Caki2 (cell line): ENCODE results near the gene NRF1. TPM values are rescaled to one million over a fixed set of nuclear protein-coding genes. Genes with fewer than 3 reads are reported as not detected.

Source experiments
- DNase-seq: peaks from one replicate; pipeline ENCODE4 v3.0.0-alpha.2; 2015; ENCODE audit warnings: low read depth
- in situ Hi-C: cut with HindIII; loops from 2 replicates; pipeline ENCODE4 v1.10.0; 2016; ENCODE audit warnings: low sequenced_read_pairs, low pct_unique_long_range_greater_than_20kb, mixed read lengths
- total RNA-seq: library from RNA; depleted of rRNA; stranded (reverse); fragments of >200 nt; shearing (Covaris generic); gene quantifications from 2 replicates; pipeline ENCODE4 v1.2.3, GENCODE V29; 2014; ENCODE audit warnings: low replicate concordance; rRNA removed

NRF1 gene
- total RNA-seq, 1 experiment from 2014 or later, result 10.1 TPM

- in situ Hi-C loops, result no loop called here
- DNase-seq, result no peak
Observed at GRCh38 chr7:129798616-129799349, 187.3 kb downstream of the NRF1 start.

GRCh38 chr7:129799350-129799955 lies 187.9 kb downstream of the NRF1 start:
- in situ Hi-C loops, result no loop called here
- DNase-seq, result no peak

GRCh38 chr7:129800901-129801300 lies 189.4 kb downstream of the NRF1 start:
- DNase-seq, result no peak
- in situ Hi-C loops, result no loop called here

DNA sequence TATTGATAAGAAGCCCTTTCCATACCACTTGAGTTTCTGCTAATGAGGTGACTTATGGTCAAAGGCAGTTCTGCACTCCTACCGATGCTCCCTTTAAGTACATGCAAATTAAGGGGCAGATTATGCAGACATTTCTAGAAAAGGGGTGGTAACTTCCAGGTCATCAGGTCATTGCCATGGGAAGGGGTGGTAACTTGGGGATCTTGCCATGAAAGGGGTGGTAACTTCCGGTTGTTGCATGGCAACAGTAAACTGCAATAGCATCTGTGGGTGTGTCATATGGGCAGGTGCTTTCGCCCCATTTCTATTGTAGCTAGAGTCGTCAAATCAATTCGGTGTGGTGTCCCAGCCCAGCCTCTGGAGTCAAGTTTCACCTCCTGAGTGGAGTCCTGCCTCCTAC lies 190.4 kb downstream of the NRF1 start:
- no peak for DNase-seq
- in situ Hi-C loops, result no loop called here

DNA sequence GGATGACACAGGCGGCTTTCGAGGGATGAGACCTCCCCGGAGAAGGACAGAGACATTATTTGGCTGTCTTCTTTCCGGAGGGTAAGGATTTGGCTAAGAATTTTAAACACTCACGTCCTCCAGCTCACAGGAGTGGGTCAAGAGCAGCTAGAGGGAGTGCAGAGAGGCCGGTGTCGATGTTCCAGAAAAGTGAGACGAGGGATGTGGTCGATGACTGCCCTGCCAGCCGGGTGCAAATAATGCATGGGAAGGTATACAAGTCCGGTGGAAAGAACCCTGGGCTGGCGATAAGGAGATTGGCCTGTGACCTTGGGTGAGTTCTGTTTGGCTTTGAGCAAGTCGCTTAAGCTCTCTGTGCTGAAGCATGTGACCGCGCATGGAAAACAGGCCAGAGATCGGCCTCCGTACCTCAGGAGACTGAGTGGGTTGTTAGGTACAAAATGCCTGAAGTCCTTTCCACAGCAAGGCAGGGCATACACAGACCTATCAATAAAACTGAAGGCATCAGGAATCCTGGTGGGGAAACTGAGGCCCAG lies 192.1 kb downstream of the NRF1 start:
- in situ Hi-C loops, result no loop called here
- DNase-seq, result no peak

DNA sequence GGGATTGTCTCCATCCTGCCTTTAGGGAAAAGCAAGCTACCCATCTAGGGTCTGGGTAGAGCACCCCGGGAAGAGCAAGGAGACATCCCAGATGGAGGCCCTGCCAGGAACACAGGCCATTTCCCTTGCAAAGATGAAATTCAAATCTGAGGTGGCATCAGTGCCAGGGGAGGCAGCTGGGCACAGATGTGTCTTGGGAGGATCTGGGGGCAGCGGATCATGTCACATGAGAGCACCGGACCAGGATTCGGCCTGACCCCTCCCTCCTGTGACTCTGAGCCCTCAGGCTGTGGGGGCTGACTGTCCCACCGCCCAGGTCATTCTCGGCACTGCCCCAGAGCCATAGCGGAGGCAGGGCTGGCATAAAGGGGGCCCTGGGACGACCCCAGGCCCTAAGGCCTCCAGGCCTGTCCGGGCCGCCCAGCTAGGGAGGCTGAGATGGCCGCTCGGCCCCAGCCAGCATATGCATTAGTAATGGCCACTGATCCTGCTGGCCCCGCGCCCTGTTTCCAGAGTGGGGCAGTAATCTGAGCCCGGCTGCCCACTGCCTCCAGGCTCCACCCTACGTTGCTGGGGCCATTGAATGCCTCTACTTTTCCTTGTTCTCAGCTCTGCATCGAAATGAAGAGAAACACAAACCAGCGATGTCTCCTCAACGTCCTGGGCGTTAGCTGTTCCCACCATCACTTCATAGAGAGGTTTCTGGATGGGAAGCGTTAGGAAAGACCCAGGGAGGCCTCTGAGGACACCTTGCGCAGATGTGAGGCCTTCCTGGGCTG lies 192.8 kb downstream of the NRF1 start:
- no peak for DNase-seq
- in situ Hi-C loops, result no loop called here

- in situ Hi-C loops, result no loop called here
Observed at GRCh38 chr7:129804890-129805719, 193.6 kb downstream of the NRF1 start.

More at GRCh38 chr7:129804890-129805719, 193.6 kb downstream of the NRF1 start:
- no peak for DNase-seq

Other genes with a start within 250 kb of the NRF1 start
- gene STRIP2, start 177.3 kb upstream of the NRF1 start, total RNA-seq, result 1.7 and 1.9 TPM in 2 replicates
- 0.34 TPM in 1 of 2 replicates, not detected in the other for gene SMKR1, start 109.2 kb upstream of the NRF1 start, total RNA-seq